HepG2 (cell line): ENCODE measurements around the gene TUBB4B. TPM values are rescaled to one million over a fixed set of nuclear protein-coding genes. Genes with fewer than 3 reads are reported as not detected.
A peak's percentile ranks its signal among the peaks of the same experiment; 100 is the strongest.

Source experiments
- CENPT ChIP-seq: sonication (generic); formaldehyde crosslinking; IDR thresholded peaks from 2 replicates; pipeline ENCODE4 v1.8.0; 2022; ENCODE audit warnings: low read depth, mild to moderate bottlenecking, moderate library complexity, missing genetic modification reagents
- CHCHD3 ChIP-seq: sonication (generic); formaldehyde crosslinking; IDR thresholded peaks from 2 replicates; pipeline ENCODE4 v1.8.0; 2022; ENCODE audit warnings: mild to moderate bottlenecking, missing genetic modification reagents, moderate library complexity
- FOXK1 ChIP-seq: sonication (generic); formaldehyde crosslinking; IDR thresholded peaks from 2 replicates; pipeline ENCODE4 v1.4.0; 2020; ENCODE audit warnings: low read depth, missing genetic modification reagents, borderline replicate concordance
- GTF3A ChIP-seq: sonication (generic); formaldehyde crosslinking; conservative IDR thresholded peaks from 2 replicates; pipeline ENCODE4 v1.4.0; 2020; ENCODE audit warnings: mild to moderate bottlenecking, missing genetic modification reagents
- HDAC6 ChIP-seq: fragments of 200-600 bp; sonication (generic); IDR thresholded peaks from 2 replicates; pipeline ENCODE4 v1.7.0; 2017; ENCODE audit warnings: mild to moderate bottlenecking, antibody characterized with exemption, low read length, low read depth
- JARID2 ChIP-seq: sonication (generic); formaldehyde crosslinking; IDR thresholded peaks from 2 replicates; pipeline ENCODE4 v1.8.1; 2023; ENCODE audit warnings: missing genetic modification reagents, inconsistent platforms; ENCODE audit not compliant: insufficient replicate concordance
- JDP2 ChIP-seq: sonication (generic); formaldehyde crosslinking; IDR thresholded peaks from 2 replicates; pipeline ENCODE4 v1.8.1; 2022; ENCODE audit warnings: missing genetic modification reagents, borderline replicate concordance
- POLR2AphosphoS2 ChIP-seq: IDR thresholded peaks from 2 replicates; pipeline ENCODE4 v1.6.1; 2011; ENCODE audit warnings: low read depth, low read length, improper control_type of control experiment
- RBM22 ChIP-seq: fragments of 200-400 bp; formaldehyde crosslinking; optimal IDR thresholded peaks from 2 replicates; pipeline ENCODE3; 2017; ENCODE audit warnings: mild to moderate bottlenecking, low read length, moderate library complexity
- SMAD1 ChIP-seq: sonication (generic); formaldehyde crosslinking; IDR thresholded peaks from 2 replicates; pipeline ENCODE4 v1.4.0; 2020; ENCODE audit warnings: missing genetic modification reagents, low read depth, mild to moderate bottlenecking, borderline replicate concordance
- ZBTB42 ChIP-seq: sonication (generic); formaldehyde crosslinking; IDR thresholded peaks from 2 replicates; pipeline ENCODE4 v1.5.0; 2020; ENCODE audit warnings: mild to moderate bottlenecking, missing genetic modification reagents
- ZFYVE20 ChIP-seq: sonication (generic); formaldehyde crosslinking; IDR thresholded peaks from 2 replicates; pipeline ENCODE4 v1.8.0; 2023; ENCODE audit warnings: low read depth, mild to moderate bottlenecking, moderate library complexity, missing genetic modification reagents, borderline replicate concordance
- ZNF598 ChIP-seq: sonication (generic); formaldehyde crosslinking; IDR thresholded peaks from 2 replicates; pipeline ENCODE4 v1.5.1; 2020; ENCODE audit warnings: mild to moderate bottlenecking, missing genetic modification reagents, borderline replicate concordance
- ZNF768 ChIP-seq: sonication (generic); formaldehyde crosslinking; IDR thresholded peaks from 2 replicates; pipeline ENCODE4 v1.4.0; 2020; ENCODE audit warnings: missing genetic modification reagents
- polyA plus RNA-seq, 8 experiments: library from polyadenylated mRNA; depleted of rRNA in 3 of 8; stranded (reverse) in 7 of 8; unstranded in 1 of 8; fragments of >200 nt; fragmentation: Illumina TruSeq in 4 of 8; extraction: Trizol in 4 of 8; gene quantifications; 2 replicates each; pipeline versions ENCODE4 v1.2.1 to v1.2.3, GENCODE V29; 2011 to 2016; ENCODE audit warnings: low read depth in 4 of 8, missing spikeins in 1 of 8, mixed read lengths in 1 of 8; ENCODE audit not compliant: insufficient read depth in 1 of 8
- total RNA-seq, 5 experiments: library from RNA; depleted of rRNA; stranded (reverse); fragments of >200 nt; fragmentation: Illumina TruSeq; extraction: Trizol; gene quantifications; 2 replicates each; pipeline ENCODE4 v1.2.3, GENCODE V29; 2016; ENCODE audit warnings: low read depth in 1 of 5
- TF ChIP-seq, protein P1 (sequence below): sonication (generic); formaldehyde crosslinking; IDR thresholded peaks from 2 replicates; pipeline ENCODE4 v1.5.0; 2020; ENCODE audit warnings: mild to moderate bottlenecking, missing genetic modification reagents
- TF ChIP-seq, protein P2 (sequence below): IDR thresholded peaks from 2 replicates; pipeline ENCODE4 v1.6.1; 2016; ENCODE audit warnings: missing biosample characterization, missing genetic modification reagents, low read depth
- TF ChIP-seq, protein P3 (sequence below): IDR thresholded peaks from 2 replicates; pipeline ENCODE4 v1.6.1; 2016
- TF ChIP-seq, protein P4 (sequence below): sonication (generic); formaldehyde crosslinking; IDR thresholded peaks from 2 replicates; pipeline ENCODE4 v1.8.1; 2022; ENCODE audit warnings: mild to moderate bottlenecking, missing genetic modification reagents
- TF ChIP-seq, protein P5 (sequence below): sonication (generic); formaldehyde crosslinking; IDR thresholded peaks from 2 replicates; pipeline ENCODE4 v1.5.0; 2020; ENCODE audit warnings: missing genetic modification reagents, mild to moderate bottlenecking, borderline replicate concordance

The TUBB4B gene
- total and polyA plus RNA-seq, 2 of the 13 experiments (the other 11 are each of a cell fraction or from before 2014, with no cell fraction given): 182 to 412 TPM

DNA sequence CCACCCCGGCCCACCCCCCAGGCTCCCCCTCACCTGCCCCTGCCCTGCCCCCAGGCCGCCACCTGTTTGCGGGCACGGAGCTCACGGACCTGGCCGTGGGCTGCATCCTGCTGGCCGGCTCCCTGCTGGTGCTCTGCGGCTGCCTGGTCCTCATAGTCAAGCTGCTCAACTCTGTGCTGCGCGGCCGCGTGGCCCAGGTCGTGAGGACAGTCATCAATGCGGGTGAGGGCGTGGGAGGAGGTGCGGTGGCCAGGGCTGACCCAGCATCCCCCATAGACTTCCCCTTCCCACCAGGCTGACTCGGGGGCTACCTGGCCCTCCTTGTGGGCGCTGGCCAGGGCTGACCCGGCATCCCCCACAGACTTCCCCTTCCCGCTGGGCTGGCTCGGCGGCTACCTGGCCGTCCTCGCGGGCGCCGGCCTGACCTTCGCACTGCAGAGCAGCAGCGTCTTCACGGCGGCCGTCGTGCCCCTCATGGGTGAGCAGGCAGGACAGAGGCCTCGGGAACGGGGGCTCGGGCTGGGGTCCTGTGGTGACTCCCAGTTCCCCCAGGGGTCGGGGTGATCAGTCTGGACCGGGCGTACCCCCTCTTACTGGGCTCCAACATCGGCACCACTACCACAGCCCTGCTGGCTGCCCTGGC, 6.9 kb upstream of the TUBB4B start (continued):
- TF ChIP-seq, protein P1, sequence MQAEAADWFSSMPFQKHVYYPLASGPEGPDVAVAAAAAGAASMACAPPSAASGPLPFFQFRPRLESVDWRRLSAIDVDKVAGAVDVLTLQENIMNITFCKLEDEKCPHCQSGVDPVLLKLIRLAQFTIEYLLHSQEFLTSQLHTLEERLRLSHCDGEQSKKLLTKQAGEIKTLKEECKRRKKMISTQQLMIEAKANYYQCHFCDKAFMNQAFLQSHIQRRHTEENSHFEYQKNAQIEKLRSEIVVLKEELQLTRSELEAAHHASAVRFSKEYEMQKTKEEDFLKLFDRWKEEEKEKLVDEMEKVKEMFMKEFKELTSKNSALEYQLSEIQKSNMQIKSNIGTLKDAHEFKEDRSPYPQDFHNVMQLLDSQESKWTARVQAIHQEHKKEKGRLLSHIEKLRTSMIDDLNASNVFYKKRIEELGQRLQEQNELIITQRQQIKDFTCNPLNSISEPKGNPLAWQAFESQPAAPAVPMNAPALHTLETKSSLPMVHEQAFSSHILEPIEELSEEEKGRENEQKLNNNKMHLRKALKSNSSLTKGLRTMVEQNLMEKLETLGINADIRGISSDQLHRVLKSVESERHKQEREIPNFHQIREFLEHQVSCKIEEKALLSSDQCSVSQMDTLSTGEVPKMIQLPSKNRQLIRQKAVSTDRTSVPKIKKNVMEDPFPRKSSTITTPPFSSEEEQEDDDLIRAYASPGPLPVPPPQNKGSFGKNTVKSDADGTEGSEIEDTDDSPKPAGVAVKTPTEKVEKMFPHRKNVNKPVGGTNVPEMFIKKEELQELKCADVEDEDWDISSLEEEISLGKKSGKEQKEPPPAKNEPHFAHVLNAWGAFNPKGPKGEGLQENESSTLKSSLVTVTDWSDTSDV (CRISPR knock-in tag): no peak
- TF ChIP-seq, protein P2, sequence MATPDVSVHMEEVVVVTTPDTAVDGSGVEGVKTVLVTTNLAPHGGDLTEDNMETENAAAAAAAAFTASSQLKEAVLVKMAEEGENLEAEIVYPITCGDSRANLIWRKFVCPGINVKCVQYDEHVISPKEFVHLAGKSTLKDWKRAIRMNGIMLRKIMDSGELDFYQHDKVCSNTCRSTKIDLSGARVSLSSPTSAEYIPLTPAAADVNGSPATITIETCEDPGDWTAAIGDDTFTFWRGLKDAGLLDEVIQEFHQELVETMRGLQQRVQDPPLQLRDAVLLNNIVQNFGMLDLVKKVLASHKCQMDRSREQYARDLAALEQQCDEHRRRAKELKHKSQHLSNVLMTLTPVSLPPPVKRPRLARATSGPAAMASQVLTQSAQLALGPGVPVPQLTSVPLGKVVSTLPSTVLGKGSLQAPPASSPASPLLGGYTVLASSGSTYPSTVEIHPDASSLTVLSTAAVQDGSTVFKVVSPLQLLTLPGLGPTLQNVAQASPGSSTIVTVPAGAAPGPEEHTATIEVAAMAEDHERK (CRISPR knock-in tag): no peak
- TF ChIP-seq HDAC6 (no peak), JARID2 (CRISPR knock-in tag) (no peak), JDP2 (CRISPR knock-in tag) (no peak), ZFYVE20 (CRISPR knock-in tag) (no peak), GTF3A (CRISPR knock-in tag) (0 out of 2 replicates have a peak, but pooled peaks have one; percentile 14), ZBTB42 (CRISPR knock-in tag) (no peak), CHCHD3 (no peak), CENPT (CRISPR knock-in tag) (no peak), ZNF768 (CRISPR knock-in tag) (no peak), ZNF598 (CRISPR knock-in tag) (no peak), RBM22 (no peak), FOXK1 (CRISPR knock-in tag) (no peak), POLR2AphosphoS2 (no peak), SMAD1 (CRISPR knock-in tag) (no peak)
- TF ChIP-seq, protein P3, sequence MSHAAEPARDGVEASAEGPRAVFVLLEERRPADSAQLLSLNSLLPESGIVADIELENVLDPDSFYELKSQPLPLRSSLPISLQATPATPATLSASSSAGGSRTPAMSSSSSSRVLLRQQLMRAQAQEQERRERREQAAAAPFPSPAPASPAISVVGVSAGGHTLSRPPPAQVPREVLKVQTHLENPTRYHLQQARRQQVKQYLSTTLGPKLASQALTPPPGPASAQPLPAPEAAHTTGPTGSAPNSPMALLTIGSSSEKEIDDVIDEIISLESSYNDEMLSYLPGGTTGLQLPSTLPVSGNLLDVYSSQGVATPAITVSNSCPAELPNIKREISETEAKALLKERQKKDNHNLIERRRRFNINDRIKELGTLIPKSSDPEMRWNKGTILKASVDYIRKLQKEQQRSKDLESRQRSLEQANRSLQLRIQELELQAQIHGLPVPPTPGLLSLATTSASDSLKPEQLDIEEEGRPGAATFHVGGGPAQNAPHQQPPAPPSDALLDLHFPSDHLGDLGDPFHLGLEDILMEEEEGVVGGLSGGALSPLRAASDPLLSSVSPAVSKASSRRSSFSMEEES (CRISPR knock-in tag): no peak
- TF ChIP-seq, protein P4, sequence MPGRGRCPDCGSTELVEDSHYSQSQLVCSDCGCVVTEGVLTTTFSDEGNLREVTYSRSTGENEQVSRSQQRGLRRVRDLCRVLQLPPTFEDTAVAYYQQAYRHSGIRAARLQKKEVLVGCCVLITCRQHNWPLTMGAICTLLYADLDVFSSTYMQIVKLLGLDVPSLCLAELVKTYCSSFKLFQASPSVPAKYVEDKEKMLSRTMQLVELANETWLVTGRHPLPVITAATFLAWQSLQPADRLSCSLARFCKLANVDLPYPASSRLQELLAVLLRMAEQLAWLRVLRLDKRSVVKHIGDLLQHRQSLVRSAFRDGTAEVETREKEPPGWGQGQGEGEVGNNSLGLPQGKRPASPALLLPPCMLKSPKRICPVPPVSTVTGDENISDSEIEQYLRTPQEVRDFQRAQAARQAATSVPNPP (CRISPR knock-in tag): no peak
- TF ChIP-seq, protein P5, sequence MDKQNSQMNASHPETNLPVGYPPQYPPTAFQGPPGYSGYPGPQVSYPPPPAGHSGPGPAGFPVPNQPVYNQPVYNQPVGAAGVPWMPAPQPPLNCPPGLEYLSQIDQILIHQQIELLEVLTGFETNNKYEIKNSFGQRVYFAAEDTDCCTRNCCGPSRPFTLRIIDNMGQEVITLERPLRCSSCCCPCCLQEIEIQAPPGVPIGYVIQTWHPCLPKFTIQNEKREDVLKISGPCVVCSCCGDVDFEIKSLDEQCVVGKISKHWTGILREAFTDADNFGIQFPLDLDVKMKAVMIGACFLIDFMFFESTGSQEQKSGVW (CRISPR knock-in tag): no peak
